HG03097 (cell line): ENCODE data around the gene PIGH.

Experiments used
- ATAC-seq: cut with Tn5 transposase; IDR thresholded peaks from one replicate; pipeline ENCODE4 v1.9.1; 2021; ENCODE audit not compliant: unreplicated experiment, low FRiP score

Gene PIGH

DNA sequence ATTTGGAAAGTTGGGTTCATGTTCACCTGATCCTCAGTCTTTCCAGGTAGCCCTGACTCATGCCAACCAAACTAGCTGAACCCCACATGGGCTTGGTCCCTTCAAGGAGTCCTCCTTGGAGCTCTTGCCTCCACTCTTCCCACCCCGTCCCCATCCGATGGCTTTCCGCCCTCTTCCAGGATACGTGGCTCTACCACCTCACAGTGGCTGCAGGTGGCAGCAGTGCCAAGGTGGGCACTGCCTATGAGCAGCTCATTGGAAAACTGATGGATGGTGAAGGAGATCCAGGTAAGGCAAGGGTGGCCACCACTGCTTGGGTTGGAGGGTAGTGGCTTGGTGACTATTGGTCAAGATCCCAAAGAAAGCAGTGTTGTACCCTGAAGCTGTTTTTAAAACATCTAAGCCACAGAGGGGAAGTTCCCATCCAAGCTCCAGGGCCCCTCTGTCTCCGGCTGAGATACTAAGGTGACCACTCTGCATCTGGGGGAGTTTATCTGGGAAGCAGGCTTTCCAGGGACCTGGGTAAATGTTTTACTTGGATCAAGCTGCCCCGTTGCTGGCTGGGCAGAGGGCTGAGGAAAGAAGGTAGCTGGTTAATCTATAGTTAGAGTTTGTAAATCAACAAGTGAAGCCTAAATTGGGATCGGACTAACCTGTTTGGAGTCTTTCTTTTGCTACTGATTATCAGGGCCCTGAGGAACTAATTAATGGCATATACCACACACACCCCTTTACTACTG lies 23.7 kb downstream of the PIGH start:
- no peak for ATAC-seq

DNA sequence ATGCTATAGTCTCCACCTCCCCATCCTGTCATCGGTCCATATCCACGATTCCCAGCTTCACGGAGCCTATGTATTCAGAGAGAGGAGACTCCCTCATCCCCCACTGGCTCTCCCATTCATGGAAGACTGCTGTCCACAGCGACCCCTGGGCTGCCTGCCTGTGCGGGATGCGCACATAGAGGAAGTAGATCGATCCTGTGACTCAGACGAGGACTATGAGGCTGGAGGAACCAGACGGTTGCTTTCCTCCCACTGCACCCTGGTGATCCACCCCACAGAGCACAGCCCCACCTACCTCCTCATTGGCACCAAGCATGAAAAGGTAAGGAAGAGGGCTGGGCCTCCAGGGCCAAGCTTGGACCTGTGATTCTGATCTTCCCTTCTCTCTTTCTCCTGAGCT lies 24.4 kb downstream of the PIGH start:
- no peak for ATAC-seq

DNA sequence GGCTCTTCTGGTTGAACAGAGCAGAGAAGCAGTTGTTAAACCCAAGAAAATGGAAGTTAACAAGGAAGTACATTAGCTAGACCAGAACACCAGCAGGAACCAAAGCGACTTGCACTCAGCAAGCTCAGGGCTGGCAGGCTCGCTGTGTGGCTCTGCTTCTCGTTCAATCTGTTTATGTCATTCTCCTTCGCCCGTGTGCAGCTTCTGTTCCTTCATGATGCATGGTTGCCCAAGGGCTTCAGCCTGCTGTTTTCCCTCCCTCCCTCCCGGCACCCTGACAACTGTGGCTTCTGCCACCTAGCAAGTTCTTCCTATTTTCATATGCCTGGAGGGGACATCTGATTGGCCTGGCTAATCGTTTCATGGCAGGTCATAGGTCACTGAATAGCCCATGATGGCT lies 25.3 kb downstream of the PIGH start:
- ATAC-seq = no peak

DNA sequence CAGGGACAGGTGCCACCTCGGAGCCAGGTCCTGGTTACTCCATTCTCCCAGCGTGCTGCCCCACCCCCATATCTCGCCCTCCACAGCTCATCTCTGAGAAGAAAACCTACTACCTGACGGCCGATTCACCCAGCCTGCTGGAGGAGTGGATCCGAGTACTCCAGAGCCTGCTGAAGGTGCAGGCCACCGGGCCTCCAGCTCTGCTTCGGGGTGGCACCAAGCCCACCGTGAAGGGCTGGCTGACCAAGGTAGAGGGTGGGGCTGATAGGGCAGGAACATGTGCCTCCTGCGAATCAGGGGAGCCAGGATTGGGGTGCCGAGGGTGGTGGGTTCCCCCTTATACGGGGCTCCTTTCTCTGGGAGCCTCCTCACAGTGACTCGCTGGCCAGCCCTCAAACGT lies 25.9 kb downstream of the PIGH start:
- no peak for ATAC-seq

DNA sequence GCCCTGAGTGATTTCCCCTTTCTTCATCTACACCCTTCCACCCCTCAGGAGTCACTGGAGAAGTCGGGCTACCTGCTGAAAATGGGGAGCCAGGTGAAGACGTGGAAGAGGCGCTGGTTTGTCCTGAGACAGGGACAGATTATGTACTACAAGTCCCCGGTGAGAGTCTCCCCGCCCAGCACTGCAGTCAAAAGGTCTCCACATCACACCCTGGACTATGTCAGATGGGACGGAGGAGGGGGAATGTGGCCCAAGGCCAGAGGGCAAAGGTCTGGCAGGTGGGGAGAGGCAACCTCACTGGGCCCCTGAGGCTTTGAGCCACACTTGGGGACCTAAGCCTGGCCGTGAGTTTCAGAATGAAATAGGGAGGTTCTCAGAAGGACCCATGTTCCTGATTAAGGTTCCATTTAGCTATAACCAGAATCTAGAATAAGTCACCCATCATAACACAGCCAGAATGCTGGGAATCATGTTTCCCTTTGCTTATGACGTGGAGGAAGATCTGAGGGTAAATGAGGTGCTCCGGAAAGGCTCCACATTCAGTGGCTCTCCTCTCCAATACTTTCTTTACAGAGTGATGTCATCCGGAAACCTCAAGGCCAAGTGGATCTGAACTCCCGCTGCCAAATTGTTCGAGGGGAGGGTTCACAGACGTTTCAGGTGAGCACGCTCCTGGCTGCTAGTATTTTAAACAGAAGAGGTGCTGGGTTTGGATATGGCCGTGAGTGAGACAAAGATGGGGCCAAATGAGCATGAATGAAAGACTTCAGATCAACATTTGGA lies 26.6 kb downstream of the PIGH start:
- ATAC-seq = no peak

DNA sequence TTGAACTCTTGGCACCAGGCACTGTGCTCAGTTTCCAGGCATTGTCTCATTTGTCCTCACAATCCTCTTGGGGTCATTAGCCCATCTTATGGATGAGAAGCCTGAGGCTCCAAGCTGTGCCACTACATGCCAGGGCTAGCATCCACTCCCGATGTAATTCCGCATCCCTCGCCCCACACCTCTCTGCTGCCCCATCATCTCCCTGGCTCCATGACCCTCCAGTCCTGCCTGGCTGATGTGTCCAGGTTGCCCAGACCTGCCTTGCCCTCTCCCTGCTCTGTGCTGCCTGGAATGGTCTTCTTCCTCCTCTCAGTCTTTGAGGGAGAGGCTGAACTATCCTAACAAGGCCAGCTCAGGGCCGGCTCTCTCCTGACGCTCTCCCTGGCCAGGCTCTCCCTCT lies 27.5 kb downstream of the PIGH start:
- ATAC-seq = no peak

DNA sequence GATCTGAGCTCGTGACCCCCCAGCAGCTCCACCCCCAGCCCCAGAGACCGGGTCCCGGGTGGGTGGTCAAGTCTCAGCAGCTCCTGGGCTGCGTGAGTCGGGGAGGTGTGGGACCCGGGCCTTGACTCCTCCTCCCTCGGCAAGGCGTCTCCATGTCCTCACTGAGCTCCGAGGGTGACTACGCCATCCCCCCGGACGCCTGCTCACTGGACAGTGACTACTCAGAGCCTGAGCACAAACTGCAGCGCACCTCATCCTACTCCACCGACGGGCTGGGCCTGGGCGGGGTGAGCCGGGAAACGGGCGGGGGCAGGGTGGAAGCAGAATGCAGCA lies 28.1 kb downstream of the PIGH start:
- ATAC-seq = no peak

DNA sequence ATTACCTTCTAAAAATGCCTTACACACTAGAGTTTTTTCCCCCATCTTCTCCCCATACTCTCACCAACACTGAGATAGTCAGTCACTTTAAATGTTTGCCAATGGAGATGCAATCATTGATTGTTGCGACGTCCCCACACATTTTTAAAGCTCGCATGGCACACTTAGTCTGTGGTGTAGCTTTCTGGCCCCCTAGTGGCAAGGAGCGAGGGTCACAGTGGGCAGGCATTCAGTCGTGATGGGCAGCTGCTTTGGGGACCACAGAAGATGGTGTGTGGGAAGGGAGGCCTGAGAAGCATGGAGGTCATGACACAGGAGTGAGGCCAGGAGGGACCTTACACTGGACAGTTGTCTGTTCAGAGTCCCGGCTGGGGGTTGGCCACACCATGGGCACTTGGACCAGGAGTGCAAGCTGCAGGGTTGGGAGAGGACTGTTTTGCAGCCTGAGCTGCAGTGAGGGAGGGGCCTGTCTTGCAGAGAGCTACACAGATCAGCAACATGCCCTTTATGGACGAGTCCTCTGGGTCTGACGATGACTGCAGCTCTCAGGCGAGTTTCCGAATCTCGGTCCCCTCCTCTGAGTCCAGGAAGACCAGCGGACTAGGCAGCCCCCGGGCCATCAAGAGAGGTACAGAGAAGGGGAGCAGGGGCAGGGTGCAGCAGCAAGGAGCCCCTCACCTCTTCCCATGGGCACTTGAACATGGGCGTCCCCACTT lies 28.6 kb downstream of the PIGH start:
- no peak for ATAC-seq

DNA sequence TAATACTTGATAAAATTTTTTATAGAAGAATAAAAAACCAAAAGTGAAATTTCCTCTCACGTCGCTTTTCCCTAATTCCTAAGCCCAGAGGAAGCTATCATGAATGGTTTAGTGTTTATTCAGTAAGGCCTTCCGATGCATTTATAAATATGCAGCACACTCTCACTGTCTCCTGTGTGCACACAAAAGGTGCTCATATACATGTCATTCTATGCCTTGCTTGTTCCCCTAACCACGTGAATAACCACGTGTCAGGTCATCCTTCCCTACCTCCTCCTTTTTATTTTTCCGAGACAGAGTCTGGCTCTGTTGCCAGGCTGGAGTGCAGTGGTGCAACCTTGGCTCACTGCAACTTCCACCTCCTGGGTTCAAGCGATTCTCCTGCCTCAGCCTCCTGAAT lies 29.6 kb downstream of the PIGH start:
- no peak for ATAC-seq

DNA sequence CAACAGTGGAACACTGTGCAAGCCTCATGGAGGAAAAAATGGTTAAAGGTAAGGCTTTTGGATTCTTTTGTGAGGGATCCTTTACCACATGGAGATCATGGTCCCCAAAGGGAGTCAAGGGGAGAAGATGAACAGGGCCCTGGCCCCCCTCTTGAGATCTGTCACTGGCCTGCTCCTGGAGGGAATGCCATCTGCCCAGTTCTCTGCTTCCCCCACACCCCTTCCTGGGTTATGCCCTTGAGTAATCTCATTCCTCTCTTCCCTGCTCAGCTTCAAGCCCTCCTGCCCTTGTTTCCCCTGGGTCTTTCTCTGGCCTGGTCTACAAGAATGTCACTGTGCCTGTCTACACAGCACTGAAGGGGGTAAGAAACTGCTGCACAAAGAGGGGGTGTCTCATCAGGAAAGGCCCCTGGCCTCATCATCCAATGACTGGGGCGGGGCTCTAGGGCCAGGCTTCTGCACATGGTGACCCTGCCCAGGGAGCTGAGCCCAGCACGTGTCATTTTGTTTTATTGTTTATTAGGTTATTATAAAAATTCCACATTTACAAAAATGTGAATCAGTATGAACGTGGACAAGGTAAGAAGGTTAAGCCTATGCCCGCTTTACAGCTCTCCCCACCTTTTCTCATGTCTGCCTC lies 30.3 kb downstream of the PIGH start:
- no peak for ATAC-seq

DNA sequence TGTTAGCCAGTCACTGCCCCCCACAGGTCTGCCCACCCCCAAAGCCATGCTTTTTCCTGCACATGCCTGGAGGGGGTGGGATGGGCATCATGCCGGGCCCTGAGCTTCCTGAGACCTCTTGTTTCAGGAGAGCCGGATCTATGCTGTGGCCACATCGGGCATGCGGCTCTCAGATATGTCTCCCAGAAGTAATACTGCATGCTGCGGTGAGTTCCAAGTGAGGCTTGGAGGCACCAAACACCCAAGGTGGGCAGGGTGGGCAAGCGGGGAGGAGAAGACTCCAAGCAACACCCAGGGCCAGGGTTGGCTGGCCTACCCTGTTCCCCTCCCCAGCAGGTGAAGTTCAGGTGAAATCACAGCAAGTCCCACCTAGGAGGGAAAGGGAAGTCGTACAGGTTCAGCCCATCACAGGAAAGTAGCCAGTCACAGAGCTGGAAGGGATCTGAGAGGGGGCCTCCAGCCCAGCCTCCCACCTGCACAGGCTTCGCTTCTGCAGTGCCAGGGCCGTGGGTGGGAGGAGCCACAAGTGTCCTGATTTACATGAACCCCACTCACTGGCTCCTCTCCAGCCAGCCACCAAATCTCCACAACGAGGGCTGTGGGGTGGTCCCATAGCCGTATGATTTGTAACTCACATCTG lies 30.9 kb downstream of the PIGH start:
- no peak for ATAC-seq

DNA sequence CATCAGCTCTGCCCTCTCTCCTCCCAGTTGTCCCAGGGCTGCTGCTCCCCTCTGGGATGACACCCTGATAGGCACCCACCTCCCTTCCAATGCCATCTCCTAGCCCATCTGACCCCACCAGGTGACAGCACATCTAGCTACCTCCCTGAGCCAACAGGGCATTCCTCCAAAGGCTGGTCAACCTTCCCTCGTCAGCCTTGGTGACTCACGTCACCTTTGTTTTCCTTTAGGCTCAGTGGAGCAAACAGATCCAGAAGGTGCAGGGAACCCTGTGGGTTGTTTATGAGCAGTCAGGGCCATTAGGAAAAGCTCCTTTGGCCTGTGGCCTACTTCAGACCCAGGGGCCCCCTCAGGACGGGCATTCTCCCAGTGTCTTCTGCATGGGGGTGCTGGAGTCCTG lies 32.4 kb downstream of the PIGH start:
- no peak for ATAC-seq

DNA sequence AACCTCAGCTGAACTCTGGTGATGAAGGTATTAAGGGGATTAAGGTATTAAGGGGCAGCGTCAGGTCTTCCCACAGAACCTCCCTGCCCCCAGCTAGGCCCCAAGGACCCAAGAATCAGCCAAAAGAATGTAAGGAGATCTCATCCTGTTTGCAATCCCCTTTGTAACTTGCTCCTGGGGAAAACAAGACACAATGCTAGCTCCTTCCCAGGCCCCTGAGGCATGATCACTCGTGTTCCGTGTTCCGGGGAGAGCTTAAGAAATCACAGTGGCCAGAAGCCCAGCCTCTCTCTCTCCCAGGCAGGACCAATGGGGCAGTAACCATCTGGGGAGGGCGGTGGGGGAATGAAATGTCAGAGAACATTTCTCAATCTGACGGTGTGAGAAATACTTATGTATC lies 33.2 kb downstream of the PIGH start:
- no peak for ATAC-seq

DNA sequence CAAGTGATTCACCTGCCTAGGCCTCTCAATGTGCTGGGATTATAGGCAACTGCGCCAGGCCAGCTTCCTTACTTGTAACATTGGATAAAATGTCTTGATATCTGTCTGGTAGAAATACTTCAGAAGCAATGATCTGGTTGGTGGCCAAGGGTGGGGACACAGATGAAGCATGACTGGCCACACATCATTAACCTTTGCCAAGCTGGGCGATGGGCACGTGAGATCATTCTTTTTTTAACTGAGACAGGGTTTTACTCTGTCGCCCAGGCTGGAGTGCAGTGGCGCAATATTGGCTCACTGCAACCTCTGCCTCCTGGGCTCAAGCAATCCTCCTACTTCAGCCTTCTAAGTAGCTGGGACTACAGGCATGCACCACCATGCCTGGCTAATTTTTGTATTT lies 35.8 kb downstream of the PIGH start:
- no peak for ATAC-seq

DNA sequence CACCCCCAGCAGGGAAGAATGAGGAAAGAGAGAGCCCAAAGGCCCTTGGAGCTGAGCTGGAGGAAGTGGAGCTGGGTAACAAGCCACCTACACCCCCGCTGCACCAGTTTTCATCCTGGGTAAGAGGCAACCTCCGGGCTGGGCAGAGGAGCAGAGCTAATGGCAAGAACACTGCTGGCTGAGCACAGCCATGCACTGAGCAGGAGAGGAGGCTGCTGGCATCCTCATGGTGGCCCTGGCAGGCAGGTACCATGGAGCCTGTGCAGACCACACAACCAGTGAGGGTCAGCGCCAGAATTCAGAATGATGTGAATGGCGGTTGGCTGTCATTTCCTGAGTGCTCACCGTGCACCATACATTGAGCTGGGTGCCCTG lies 37.3 kb downstream of the PIGH start:
- no peak for ATAC-seq

DNA sequence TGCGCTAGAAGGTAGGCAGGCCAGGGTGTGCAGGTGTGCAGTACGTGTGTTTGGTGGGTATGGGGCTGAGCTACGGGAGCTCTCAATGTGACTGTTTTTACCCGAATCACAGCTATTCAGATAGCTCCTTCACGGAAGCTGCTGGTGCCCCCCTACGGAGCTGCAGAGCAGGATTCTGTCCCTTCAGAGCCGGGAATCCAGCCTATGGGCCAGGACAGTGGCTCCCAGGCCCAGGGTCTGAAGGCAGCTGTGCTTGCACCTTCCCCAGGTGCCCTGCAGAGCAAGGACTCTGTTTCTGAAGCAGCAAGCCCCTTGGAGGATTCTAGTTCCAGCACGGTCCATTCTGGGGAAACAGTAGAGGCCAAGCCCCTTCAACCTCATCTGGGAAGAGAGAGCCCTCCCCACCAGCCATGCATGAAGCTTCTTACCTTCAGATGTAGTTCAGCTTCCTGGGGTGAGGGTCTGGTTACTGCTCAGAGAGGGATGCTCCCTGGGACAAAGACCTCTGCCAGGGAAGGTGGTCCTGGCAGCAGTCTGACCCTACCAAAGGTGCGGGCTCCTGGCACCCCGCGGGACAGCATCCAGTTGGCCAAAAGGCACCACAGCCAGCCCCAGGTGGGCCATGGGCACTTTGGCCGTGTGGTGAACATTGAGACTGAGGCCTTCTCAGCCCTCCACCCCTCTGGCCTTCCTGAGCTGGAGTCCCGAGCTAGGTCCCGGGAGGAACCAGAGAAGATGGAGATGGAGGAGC lies 37.9 kb downstream of the PIGH start:
- ATAC-seq = no peak

DNA sequence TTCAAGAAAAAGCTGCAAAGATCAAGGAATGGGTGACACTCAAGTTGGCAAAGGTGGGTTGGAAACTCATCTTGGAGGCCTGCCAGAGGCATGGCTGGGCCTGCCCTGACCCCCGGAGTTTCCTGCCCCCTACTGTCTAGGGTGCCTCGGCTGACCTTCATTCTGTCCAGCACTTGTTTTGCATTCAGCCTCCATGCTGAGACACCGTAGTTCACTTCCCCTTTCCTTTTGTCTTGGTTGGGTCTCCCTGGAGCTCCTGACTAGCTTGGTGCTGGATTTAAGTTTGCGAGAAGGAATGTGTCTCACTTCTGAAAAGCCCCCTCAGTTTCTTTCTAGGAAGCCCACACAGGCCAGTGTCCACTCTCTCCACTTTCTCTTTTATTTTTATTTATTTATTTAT lies 40.4 kb downstream of the PIGH start:
- ATAC-seq = no peak

DNA sequence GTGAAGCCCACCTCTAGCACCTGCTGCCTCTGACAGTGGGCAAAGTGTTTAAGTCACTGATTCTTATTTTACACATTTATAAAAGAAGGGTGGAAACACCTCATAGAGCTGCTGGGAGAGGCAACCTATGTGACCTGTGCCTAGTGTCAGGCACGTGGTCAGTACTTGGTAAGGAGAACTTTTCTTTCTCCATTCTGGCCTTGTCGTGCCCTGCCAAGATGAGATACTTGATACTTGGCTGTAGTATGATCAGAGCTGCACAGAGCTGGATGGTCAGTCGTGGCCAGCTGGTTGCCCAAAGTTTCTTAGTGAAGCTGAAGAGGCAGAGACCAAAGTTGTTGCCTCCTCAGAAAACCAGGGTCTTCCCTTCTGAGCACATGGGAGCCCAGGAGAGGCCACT lies 42.4 kb downstream of the PIGH start:
- ATAC-seq = no peak

DNA sequence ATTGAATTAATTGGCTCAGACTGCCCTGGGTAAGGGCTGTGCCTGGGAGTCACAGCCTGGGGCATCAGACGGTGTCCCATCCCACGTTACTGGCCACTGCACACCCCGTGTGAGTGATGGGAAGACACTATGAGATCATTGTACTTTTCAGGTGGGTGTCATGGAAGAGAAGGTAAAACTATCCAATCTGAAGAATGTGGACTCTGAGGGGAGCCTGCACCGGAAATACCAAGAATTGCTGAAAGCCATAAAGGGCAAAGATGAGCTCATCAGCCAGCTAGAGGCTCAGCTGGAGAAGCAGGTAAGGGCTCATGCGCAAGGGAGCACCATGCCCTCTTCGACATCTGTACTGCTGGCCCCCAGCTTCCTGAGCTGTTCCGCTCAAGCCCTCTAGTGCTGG lies 43.0 kb downstream of the PIGH start:
- ATAC-seq = no peak

DNA sequence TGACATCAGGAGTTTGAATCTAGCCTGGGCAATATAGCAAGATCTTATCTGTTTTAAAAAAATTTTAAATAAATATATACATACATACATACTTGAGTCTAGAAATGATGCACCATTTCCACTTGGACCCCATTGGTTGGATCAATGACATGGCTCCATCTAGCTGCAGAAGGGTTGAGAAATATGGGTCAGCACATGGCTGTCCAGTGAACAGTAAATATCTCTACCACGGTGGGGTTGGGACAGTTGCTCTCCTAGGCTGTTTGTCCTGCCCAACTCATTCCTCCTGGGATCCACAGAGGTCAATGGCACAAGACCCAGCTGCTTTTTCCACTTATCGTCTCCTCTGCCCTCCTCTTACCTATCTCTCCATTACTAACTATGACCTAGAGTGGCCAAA lies 43.4 kb downstream of the PIGH start:
- ATAC-seq = no peak
